Natural killer cell (primary cell): ENCODE measurements around the gene KIF26A. TPM values are rescaled to one million over a fixed set of nuclear protein-coding genes. Genes with fewer than 3 reads are reported as not detected.

Experiments
- ATAC-seq, 3 donors: fragments of 150-1000 bp in 2 of 3; fragments of 200-7000 bp in 1 of 3; cut with Tn5 transposase; 1 replicate in 1 of 3; 2 replicates in 2 of 3; pipeline ENCODE4 v1.10.0; 2021; ENCODE audit warnings: mild to moderate bottlenecking in 2 of 3, moderate library complexity in 2 of 3
- DNase-seq, 2 donors: peaks; one replicate each; pipeline versions ENCODE4 v3.0.0 to v3.0.0-alpha.2; 2013 to 2021; ENCODE audit warnings: mixed read lengths in 1 of 2
- H3K27ac ChIP-seq: one replicate; pipeline ENCODE4 v1.5.1; 2013; ENCODE audit warnings: mild to moderate bottlenecking, low read length
- H3K27me3 ChIP-seq: one replicate; pipeline ENCODE4 v1.6.1; 2013; ENCODE audit warnings: low read length; ENCODE audit not compliant: control insufficient read depth, insufficient read depth
- H3K36me3 ChIP-seq: one replicate; pipeline ENCODE4 v1.6.1; 2013; ENCODE audit warnings: low read length; ENCODE audit not compliant: control insufficient read depth, insufficient read depth
- H3K4me1 ChIP-seq: one replicate; pipeline ENCODE4 v1.6.1; 2013; ENCODE audit warnings: low read length; ENCODE audit not compliant: control insufficient read depth, insufficient read depth
- H3K4me3 ChIP-seq: one replicate; pipeline ENCODE4 v1.5.1; 2013; ENCODE audit warnings: low read length
- H3K9me3 ChIP-seq: one replicate; pipeline ENCODE4 v1.6.1; 2013; ENCODE audit warnings: low read length; ENCODE audit not compliant: control insufficient read depth, insufficient read depth
- H3K27ac Mint-ChIP-seq, 2 donors: one replicate each; pipeline ENCODE4 v1.8.0; 2022; ENCODE audit warnings: mild to moderate bottlenecking in 2 of 2, mixed read lengths in 2 of 2, moderate library complexity in 1 of 2
- H3K27me3 Mint-ChIP-seq, 2 donors: one replicate each; pipeline ENCODE4 v1.8.0; 2022; ENCODE audit warnings: low read depth in 2 of 2, mixed read lengths in 2 of 2
- H3K36me3 Mint-ChIP-seq: one replicate; pipeline ENCODE4 v1.8.0; 2022; ENCODE audit warnings: mixed read lengths
- H3K4me1 Mint-ChIP-seq, 2 donors: one replicate each; pipeline ENCODE4 v1.8.0; 2022; ENCODE audit warnings: mixed read lengths in 2 of 2
- H3K4me3 Mint-ChIP-seq: one replicate; pipeline ENCODE4 v1.8.0; 2022; ENCODE audit warnings: mild to moderate bottlenecking, moderate library complexity, mixed read lengths
- H3K9me3 Mint-ChIP-seq, 2 donors: one replicate each; pipeline ENCODE4 v1.8.0; 2022; ENCODE audit warnings: mixed read lengths in 2 of 2
- CTCF ChIP-seq: fragments of 200-600 bp; IDR thresholded peaks from one replicate; pipeline ENCODE4 v1.8.0; 2022; ENCODE audit warnings: antibody characterized with exemption
- WGBS: methylation state at CpG from one replicate; pipeline ENCODE4 v1.1.7; 2013; ENCODE audit warnings: missing lambda C conversion rate; ENCODE audit not compliant: insufficient coverage; 5-methylcytosine and 5-hydroxymethylcytosine counted together
- intact Hi-C: fragments of 100-400 bp; cut with micrococcal nuclease; formaldehyde crosslinking; loops from one replicate; pipeline ENCODE4 v1.14.2; 2022
- total RNA-seq, 4 donors: library from RNA; stranded (reverse); fragments of 120-200 nt in 1 of 4; gene quantifications; one replicate each; pipeline versions ENCODE4 v1.2.3 to v1.2.4, GENCODE V29; 2013 to 2022

KIF26A gene
- total RNA-seq, 3 donors from 2014 or later (not counting 1 experiment from before 2014, with no cell fraction given) = not detected

GRCh38 chr14:104155513-104155912, 17.1 kb downstream of the KIF26A start:
- H3K4me1 ChIP-seq = no peaks in the 10 kb centered on the region
- Mint-ChIP-seq H3K4me1 (no peaks in the 10 kb centered on the region), H3K27ac (no peak overlapping the region), H3K4me3 (no peak overlapping the region), H3K36me3 (no peaks in the 10 kb centered on the region), H3K27me3 (no peaks in the 10 kb centered on the region), H3K9me3 (no peaks in the 10 kb centered on the region)
- H3K36me3 ChIP-seq = no peaks in the 10 kb centered on the region
- no peak for TF ChIP-seq CTCF
- no peaks in the 10 kb centered on the region for H3K9me3 ChIP-seq
- H3K27me3 ChIP-seq = no peaks in the 10 kb centered on the region
- H3K4me3 ChIP-seq = no peak overlapping the region
- ATAC-seq = no peak
- intact Hi-C loops = no loop called here
- 80% methylated on average over 29 of the region's 29 CpGs for WGBS
- H3K27ac ChIP-seq = no peak overlapping the region
- no peak for DNase-seq

- Mint-ChIP-seq H3K27ac (no peak overlapping the region), H3K36me3 (no peaks in the 10 kb centered on the region)
- WGBS = 89% methylated on average over 5 of the region's 5 CpGs
These were observed 17.8 kb downstream of the KIF26A start for GRCh38 chr14:104156142-104156541.

GRCh38 chr14:104157016-104157928, 18.9 kb downstream of the KIF26A start:
- H3K36me3 Mint-ChIP-seq = no peaks in the 10 kb centered on the region
- WGBS = 91% methylated on average over 42 of the region's 42 CpGs
- no peak for TF ChIP-seq CTCF
- DNase-seq = no peak
- H3K4me3 Mint-ChIP-seq = no peak overlapping the region
- no peaks in the 10 kb centered on the region for H3K9me3 Mint-ChIP-seq
- Histone ChIP-seq H3K27me3 (no peaks in the 10 kb centered on the region), H3K36me3 (no peaks in the 10 kb centered on the region), H3K4me3 (no peak overlapping the region), H3K4me1 (no peaks in the 10 kb centered on the region), H3K9me3 (no peaks in the 10 kb centered on the region), H3K27ac (no peak overlapping the region)
- intact Hi-C loops = no loop called here
- H3K27ac Mint-ChIP-seq = no peak overlapping the region
- no peaks in the 10 kb centered on the region for H3K27me3 Mint-ChIP-seq
- H3K4me1 Mint-ChIP-seq = no peaks in the 10 kb centered on the region
- no peak for ATAC-seq

More at GRCh38 chr14:104156142-104156541, 17.8 kb downstream of the KIF26A start:
- intact Hi-C loops = no loop called here
- no peaks in the 10 kb centered on the region for H3K9me3 ChIP-seq
- Mint-ChIP-seq H3K9me3 (no peaks in the 10 kb centered on the region), H3K4me3 (no peak overlapping the region), H3K4me1 (no peaks in the 10 kb centered on the region), H3K27me3 (no peaks in the 10 kb centered on the region)
- DNase-seq (no peak), ATAC-seq (no peak)
- H3K4me3 ChIP-seq = no peak overlapping the region
- H3K4me1 ChIP-seq = no peaks in the 10 kb centered on the region
- no peaks in the 10 kb centered on the region for H3K27me3 ChIP-seq
- no peak for TF ChIP-seq CTCF
- H3K36me3 ChIP-seq = no peaks in the 10 kb centered on the region
- H3K27ac ChIP-seq = no peak overlapping the region
